NCI-H510A treated with DMSO at 0.1 percent for 48 hours (cell line): ENCODE results near the gene COL20A1.
"Not testable (repeated sequence)": the region's sequence is repeated elsewhere in the genome, so short reads cannot be mapped to it uniquely, and the experiment has no call there.

Experiments used
- DNase-seq: peaks from one replicate; lab custom pipeline; 2025; lab: John Stamatoyannopoulos, UW

COL20A1 gene

DNA sequence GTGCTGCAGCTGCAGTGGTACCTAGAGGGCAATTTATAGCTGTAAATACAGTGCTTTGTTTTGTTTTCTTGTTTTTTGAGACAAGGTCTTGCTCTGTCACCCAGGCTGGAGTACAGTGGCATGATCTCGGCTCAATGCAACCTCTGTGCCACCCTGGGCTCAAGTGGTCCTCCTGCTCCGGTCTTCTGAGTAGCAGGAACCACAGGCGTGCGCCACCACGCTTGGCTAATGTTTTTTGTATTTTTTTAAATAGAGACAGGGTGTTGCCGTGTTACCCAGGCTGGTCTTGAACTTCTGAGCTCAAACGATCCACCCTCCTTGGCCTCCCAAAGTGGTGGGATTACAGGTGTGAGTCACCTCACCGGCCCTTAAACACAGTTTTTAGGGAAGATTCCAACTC lies 41.4 kb downstream of the COL20A1 start:
- DNase-seq, result no peak

DNA sequence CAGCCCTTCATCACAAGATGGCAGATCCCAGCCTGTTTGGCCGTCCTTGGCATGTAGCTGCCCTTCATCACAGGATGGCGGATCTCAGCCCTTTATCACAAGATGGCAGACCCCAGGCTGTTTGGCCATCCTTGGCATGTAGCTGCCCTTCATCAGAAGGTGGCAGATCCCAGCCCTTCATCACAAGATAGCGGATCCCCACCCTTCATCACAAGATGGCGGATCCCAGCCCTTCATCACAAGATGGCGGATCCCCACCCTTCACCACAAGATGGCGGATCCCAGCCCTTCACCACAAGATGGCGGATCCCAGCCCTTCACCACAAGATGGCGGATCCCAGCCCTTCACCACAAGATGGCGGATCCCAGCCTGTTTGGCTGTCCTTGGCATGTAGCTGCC lies 42.1 kb downstream of the COL20A1 start:
- not testable (repeated sequence) for DNase-seq

DNA sequence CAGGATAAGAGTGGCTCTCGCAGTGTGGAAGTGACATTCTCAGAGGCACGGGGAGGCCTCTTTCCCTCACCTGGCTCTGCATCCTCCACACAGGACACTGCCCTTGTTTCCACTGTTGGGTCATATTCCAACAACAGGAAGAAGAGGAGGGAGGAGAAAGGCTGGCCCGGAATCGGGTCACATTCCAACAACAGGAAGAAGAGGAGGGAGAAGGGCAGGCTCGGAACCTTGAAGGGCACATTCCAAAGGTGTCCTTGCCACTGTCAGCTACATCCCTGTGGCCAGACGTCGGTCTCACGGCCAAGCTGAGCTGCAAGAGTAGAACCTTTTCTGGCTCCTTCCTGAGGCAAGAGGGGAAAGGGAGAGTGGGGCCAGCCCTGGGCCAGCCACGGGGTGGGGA lies 42.7 kb downstream of the COL20A1 start:
- DNase-seq, result no peak

DNA sequence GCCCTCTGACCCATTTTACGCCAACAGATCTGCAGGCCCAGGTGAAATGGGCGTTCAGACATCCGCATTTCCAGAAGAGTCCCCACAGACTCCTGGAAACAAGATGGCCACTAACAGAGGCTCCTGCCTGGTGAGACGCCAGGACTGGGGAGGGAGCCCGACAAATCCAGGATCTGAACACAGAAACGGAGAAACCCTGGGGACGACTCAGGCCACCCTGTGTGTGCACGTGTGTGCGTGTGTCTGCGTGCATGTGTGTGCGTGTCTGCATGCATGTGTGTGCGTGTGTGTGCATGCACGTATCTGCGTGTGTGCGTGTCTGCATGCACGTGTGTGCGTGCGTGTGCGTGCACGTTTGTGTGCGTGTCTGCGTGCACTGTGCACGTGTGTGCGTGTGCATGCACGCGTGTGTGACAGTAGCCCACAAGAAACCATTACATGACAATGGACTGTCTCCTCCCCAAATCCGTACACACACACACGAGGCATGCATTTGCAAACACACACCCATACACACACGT lies 43.3 kb downstream of the COL20A1 start:
- DNase-seq, result no peak

DNA sequence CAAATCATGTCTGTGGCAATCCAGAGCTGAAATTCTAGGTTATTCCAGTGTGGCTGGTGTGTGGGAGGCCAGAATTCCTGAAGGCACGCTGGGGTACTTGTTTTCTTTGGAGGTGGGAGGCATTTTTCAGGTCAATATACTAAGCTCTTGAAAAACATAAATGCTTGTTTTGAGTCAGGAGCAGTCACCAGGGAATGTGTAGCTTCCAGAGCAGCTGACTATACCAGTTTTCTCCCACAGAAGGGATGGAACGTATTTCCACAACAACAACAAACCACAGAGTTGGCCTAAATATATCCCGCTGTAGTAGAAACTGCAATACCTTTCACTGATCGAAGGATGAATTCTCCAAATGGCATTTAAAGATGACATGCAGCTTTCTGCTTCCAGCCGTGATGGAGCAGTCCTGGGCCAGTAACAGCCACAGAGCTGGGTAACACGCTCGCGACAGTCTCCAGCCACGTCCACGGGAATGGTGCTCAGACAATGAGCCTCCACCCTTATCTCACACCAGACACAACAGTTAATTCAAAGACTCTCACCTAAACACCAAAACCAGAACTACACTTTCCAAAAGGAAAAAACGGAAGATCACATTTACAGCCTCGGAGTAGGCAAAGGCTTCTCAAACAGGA lies 44.9 kb downstream of the COL20A1 start:
- no peak for DNase-seq

DNA sequence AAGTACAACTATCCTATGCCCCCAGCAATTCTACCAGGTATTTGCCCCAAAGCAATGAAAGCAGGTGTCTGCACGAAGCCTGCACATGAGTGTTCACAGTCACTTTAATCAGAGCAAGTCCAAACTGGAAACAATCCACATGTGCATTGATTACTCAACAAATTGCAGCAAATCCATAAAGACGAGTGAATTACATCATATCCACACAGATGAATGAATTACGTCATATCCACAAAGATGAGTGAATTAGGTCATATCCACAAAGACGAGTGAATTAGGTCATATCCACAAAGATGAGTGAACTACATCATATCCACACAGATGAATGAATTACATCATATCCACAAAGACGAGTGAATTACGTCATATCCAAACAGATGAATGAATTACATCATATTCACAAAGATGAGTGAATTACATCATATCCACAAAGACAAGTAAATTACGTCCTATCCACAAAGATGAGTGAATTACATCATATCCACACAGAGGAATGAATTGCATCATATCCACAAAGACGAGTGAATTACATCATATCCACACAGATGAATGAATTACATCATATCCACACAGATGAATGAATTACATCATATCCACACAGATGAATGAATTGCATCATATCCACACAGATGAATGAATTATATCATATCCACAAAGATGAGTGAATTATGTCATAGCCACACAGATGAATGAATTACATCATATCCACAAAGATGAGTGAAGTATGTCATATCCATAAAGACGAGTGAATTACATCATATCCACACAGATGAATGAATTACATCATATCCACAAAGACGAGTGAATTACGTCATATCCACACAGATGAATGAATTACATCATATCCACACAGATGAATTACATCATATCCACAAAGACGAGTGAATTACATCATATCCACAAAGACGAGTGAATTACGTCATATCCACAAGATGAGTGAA lies 46.4 kb downstream of the COL20A1 start:
- DNase-seq, result not testable (repeated sequence)

- not testable (repeated sequence) for DNase-seq
These were observed 47.2 kb downstream of the COL20A1 start for GRCh38 chr20:63340158-63340688.

DNA sequence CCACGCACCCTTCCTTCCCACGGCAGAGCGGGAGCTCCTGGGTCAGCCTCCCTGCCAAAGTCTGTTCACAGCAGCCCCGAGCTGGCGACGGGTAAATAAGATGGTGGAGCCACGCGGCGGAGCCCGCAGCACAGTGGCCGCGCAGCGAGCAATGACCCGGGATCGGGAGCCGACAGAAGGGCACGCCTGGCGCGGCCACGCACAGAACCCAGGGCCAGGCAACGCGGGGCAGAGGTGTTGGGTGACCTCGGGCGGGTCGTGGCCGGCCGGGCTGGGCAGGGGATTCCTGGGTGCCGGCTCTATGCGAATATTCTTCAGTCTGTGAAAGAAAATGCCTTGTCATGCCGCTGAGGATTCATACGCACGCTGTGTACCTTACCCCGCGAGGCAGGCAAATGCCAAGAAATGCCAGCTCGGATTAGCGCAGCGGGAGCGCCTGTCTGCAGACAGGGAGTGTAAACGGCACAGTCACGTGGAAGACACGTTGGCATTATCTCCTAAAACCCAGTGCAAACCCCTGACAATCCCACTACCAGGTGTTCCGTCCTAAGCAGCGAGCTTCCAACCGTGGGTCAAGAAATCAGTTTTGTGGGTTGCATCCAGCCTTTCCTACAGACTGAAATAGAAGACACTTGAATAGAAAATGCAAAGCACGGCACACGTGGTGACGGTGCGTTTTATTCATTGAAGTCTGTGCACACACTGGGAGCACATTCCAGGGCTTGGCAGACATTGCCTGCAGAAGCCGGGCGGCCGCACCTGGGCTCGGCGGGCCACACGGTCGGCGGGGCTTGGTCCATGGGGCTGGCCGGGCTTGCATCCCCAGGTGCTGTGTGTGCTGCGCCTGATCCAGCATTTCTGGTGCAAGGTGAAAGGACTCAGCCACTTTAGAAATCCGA lies 49.8 kb downstream of the COL20A1 start:
- no peak for DNase-seq

- no peak for DNase-seq
These were observed 50.8 kb downstream of the COL20A1 start for GRCh38 chr20:63343460-63344445.

- no peak for DNase-seq
These were observed 51.8 kb downstream of the COL20A1 start for GRCh38 chr20:63344616-63345327.

DNA sequence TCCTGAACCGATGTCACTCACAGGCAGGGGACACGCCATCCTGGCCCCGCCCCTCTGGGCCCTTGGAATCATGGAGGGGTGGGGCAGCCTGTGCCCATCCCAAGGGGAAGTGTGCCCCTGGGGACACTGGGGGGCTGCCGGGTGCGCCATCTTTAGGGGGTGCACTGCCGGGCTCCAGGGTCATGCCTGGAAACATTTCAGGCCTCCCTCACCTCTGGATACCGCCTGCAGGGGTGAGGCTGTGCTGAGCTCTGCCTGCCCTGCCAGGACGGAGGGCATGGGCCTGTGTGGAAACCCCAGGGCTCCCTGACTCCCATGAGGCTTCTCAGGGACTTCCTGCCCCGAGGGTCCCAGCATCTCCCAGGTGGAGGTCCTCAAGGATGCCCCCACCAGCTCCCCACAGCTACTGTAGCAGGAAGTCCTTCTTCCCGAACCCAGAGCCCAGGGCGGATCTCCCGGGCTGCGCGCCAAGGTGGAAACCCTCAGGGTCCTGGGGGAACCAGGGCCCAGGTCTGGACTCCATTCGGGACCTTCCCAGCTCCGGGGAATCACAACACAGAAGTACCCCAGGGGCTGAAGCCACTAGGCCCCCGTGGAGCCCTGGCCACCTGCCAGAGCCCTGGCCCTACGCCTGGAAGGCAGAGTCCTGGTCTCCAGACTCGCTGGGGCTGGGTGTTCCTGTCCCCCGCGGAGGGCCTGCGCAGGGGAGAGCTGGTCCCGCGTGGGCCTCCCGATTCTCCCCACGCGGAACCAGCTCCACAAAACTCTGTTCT lies 52.5 kb downstream of the COL20A1 start:
- DNase-seq, result no peak

- DNase-seq, result no peak
These were observed 53.4 kb downstream of the COL20A1 start for GRCh38 chr20:63346131-63347080.

DNA sequence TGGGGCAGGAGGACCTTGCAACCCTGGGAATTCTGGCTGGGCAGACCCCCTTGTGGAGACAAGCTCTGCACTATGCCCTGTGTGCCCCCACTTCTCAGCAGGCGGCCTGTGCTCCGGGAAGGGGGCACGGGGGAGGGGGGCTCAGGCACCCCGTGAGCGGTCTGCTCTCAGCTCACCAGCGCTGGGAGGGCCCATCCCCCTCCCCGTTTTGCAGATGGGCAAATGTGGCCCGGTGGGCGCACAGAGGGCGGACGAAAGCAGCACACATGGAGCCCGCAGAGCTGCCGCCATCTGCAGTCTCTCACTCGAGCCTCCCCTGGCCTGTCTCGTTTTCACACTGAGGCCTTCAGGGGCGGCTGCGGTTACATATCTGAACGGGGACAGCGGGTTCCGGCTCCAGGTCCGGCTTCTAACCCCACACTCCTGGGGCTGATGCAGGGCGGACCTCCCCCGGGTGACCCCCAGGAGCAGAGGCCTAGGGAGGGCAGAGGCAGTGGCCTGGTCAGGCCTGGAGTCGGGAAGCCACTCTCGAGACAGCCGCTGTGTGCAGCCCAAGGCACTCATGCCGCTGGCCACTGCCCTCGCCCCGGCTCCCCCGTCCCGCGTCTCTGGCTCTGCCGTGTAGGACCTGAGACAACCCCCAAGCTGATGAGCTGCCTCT lies 54.2 kb downstream of the COL20A1 start:
- no peak for DNase-seq

- no peak for DNase-seq
These were observed 55.2 kb downstream of the COL20A1 start for GRCh38 chr20:63347950-63348827.

GRCh38 chr20:63348828-63349515 lies 56.0 kb downstream of the COL20A1 start:
- no peak for DNase-seq

GRCh38 chr20:63349516-63349895 lies 56.5 kb downstream of the COL20A1 start:
- no peak for DNase-seq
